Mesodermal cell (in vitro differentiated cells): ENCODE measurements around the gene ASIC2.

Source experiments
- H3K27ac ChIP-seq: 2 replicates; pipeline ENCODE4 v1.7.0; 2013; ENCODE audit warnings: mild to moderate bottlenecking, low read depth, low read length, moderate library complexity; ENCODE audit not compliant: severe bottlenecking
- H3K36me3 ChIP-seq: 2 replicates; pipeline ENCODE4 v1.7.1; 2013; ENCODE audit warnings: mild to moderate bottlenecking, low read length, moderate library complexity; ENCODE audit not compliant: control insufficient read depth, insufficient read depth
- H3K4me1 ChIP-seq: one replicate; pipeline ENCODE4 v1.7.1; 2013; ENCODE audit warnings: mild to moderate bottlenecking, low read length; ENCODE audit not compliant: insufficient read depth, control insufficient read depth, poor library complexity, severe bottlenecking
- H3K4me3 ChIP-seq: 2 replicates; pipeline ENCODE4 v1.7.0; 2013; ENCODE audit warnings: low read length, control low read depth, mild to moderate bottlenecking; ENCODE audit not compliant: insufficient read depth, poor library complexity, severe bottlenecking; ENCODE audit errors: extremely low read depth
- H3K9me3 ChIP-seq: 2 replicates; pipeline ENCODE4 v1.7.1; 2013; ENCODE audit warnings: mild to moderate bottlenecking, low read length, moderate library complexity; ENCODE audit not compliant: control insufficient read depth
- WGBS, 2 experiments: methylation state at CpG; one replicate each; pipeline ENCODE4 v1.1.5; 2013; ENCODE audit warnings: missing lambda C conversion rate in 2 of 2; ENCODE audit not compliant: insufficient coverage in 2 of 2; 5-methylcytosine and 5-hydroxymethylcytosine counted together

The ASIC2 gene

GRCh38 chr17:33154869-33155455, 138.1 kb downstream of the ASIC2 start:
- no peak overlapping the region for H3K27ac ChIP-seq
- WGBS, 2 experiments: 84 to 94% methylated on average over 19 of the region's 19 CpGs
- no peaks in the 10 kb centered on the region for H3K4me1 ChIP-seq
- H3K4me3 ChIP-seq: no peak overlapping the region
- H3K9me3 ChIP-seq: no peaks in the 10 kb centered on the region
- no peaks in the 10 kb centered on the region for H3K36me3 ChIP-seq

- H3K27ac ChIP-seq: no peak overlapping the region
- no peak overlapping the region for H3K4me3 ChIP-seq
- 53 to 79% methylated on average over 2 to 3 of the region's 7 CpGs for WGBS, 2 experiments
- no peaks in the 10 kb centered on the region for H3K4me1 ChIP-seq
- H3K9me3 ChIP-seq: no peaks in the 10 kb centered on the region
- no peaks in the 10 kb centered on the region for H3K36me3 ChIP-seq
Observed at GRCh38 chr17:33152783-33153182, 140.3 kb downstream of the ASIC2 start.

GRCh38 chr17:33151565-33151964, 141.5 kb downstream of the ASIC2 start:
- Histone ChIP-seq H3K4me1 (no peaks in the 10 kb centered on the region), H3K9me3 (no peaks in the 10 kb centered on the region), H3K27ac (no peak overlapping the region), H3K36me3 (no peaks in the 10 kb centered on the region), H3K4me3 (no peak overlapping the region)
- 100% methylated on average over 1 of the region's 5 CpGs; no CpG with 5 or more reads in 1 of the 2 experiments for WGBS, 2 experiments

- Histone ChIP-seq H3K4me3 (no peak overlapping the region), H3K36me3 (no peaks in the 10 kb centered on the region), H3K4me1 (no peaks in the 10 kb centered on the region), H3K9me3 (no peaks in the 10 kb centered on the region), H3K27ac (no peak overlapping the region)
- whole genome bisulfite sequencing, 2 experiments: 87 to 93% methylated on average over 4 of the region's 4 CpGs
Observed at GRCh38 chr17:33145941-33146340, 147.2 kb downstream of the ASIC2 start.

- Histone ChIP-seq H3K9me3 (no peaks in the 10 kb centered on the region), H3K27ac (no peak overlapping the region), H3K4me1 (no peaks in the 10 kb centered on the region), H3K4me3 (no peak overlapping the region), H3K36me3 (no peaks in the 10 kb centered on the region)
- WGBS, 2 experiments: 67 to 100% methylated on average over 1 of the region's 2 CpGs
Observed at GRCh38 chr17:33144837-33145236, 148.3 kb downstream of the ASIC2 start.

GRCh38 chr17:33142705-33143299, 150.3 kb downstream of the ASIC2 start:
- WGBS, 2 experiments: 75 to 89% methylated on average over 1 to 2 of the region's 3 CpGs
- Histone ChIP-seq H3K9me3 (no peaks in the 10 kb centered on the region), H3K27ac (no peak overlapping the region)

GRCh38 chr17:33140413-33141099, 152.5 kb downstream of the ASIC2 start:
- H3K36me3 ChIP-seq: no peaks in the 10 kb centered on the region
- WGBS, 2 experiments: 20 to 45% methylated on average over 3 to 4 of the region's 4 CpGs
- H3K4me1 ChIP-seq: no peaks in the 10 kb centered on the region
- H3K9me3 ChIP-seq: no peaks in the 10 kb centered on the region
- no peak overlapping the region for H3K27ac ChIP-seq
- H3K4me3 ChIP-seq: no peak overlapping the region

More at GRCh38 chr17:33142705-33143299, 150.3 kb downstream of the ASIC2 start:
- Histone ChIP-seq H3K36me3 (no peaks in the 10 kb centered on the region), H3K4me1 (no peaks in the 10 kb centered on the region), H3K4me3 (no peak overlapping the region)

- Histone ChIP-seq H3K36me3 (no peaks in the 10 kb centered on the region), H3K4me3 (no peak overlapping the region), H3K4me1 (no peaks in the 10 kb centered on the region), H3K27ac (no peak overlapping the region), H3K9me3 (no peaks in the 10 kb centered on the region)
- no CpG with 5 or more reads among the region's 3 CpGs for WGBS, 2 experiments
Observed at GRCh38 chr17:33138627-33139026, 154.5 kb downstream of the ASIC2 start.

GRCh38 chr17:33137426-33137825, 155.7 kb downstream of the ASIC2 start:
- H3K27ac ChIP-seq: no peak overlapping the region
- no peak overlapping the region for H3K4me3 ChIP-seq
- H3K36me3 ChIP-seq: no peaks in the 10 kb centered on the region
- H3K9me3 ChIP-seq: no peaks in the 10 kb centered on the region
- no peaks in the 10 kb centered on the region for H3K4me1 ChIP-seq

- WGBS, 2 experiments: 75 to 87% methylated on average over 2 to 3 of the region's 4 CpGs
- no peak overlapping the region for H3K27ac ChIP-seq
Observed at GRCh38 chr17:33135691-33136090, 157.4 kb downstream of the ASIC2 start.

GRCh38 chr17:33131620-33132019, 161.5 kb downstream of the ASIC2 start:
- WGBS, 2 experiments: 86 to 95% methylated on average over 7 of the region's 7 CpGs
- H3K4me3 ChIP-seq: no peak overlapping the region
- no peaks in the 10 kb centered on the region for H3K4me1 ChIP-seq
- no peaks in the 10 kb centered on the region for H3K36me3 ChIP-seq
- H3K27ac ChIP-seq: no peak overlapping the region
- H3K9me3 ChIP-seq: no peaks in the 10 kb centered on the region

More at GRCh38 chr17:33135691-33136090, 157.4 kb downstream of the ASIC2 start:
- H3K9me3 ChIP-seq: no peaks in the 10 kb centered on the region
- H3K4me1 ChIP-seq: no peaks in the 10 kb centered on the region
- H3K36me3 ChIP-seq: no peaks in the 10 kb centered on the region
- no peak overlapping the region for H3K4me3 ChIP-seq
